Superior temporal gyrus (tissue), 1 donor: ENCODE measurements around the gene SLC2A9.

Experiments used
- DNase-seq: peaks from one replicate; pipeline ENCODE4 v3.0.0-alpha.2; 2016; ENCODE audit errors: extremely low spot score

The SLC2A9 gene

GRCh38 chr4:9962611-9963314, 58.5 kb downstream of the SLC2A9 start:
- no peak for DNase-seq

- no peak for DNase-seq
These were observed 66.8 kb downstream of the SLC2A9 start for GRCh38 chr4:9954468-9954867.

DNA sequence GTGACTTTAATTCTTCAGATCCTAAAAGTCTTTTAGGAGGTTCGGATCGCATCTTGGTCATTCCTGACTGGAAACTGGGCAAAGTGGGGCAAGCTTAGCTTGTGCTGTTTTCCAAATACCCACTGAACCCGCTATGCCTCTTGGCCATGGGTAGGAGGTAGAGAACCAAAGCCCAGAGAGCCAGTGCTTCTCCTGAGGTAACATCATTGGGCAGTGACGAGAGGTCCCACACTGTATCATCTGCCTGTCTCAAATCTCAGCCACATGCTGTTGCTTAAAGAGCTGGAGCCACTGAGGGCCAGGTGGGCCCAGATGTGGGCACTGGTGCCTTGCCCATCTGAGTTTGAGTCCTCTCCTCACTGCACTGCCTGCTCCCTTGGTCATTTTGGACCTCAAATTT, 68.2 kb downstream of the SLC2A9 start:
- no peak for DNase-seq

GRCh38 chr4:9952415-9952950, 68.8 kb downstream of the SLC2A9 start:
- no peak for DNase-seq

DNA sequence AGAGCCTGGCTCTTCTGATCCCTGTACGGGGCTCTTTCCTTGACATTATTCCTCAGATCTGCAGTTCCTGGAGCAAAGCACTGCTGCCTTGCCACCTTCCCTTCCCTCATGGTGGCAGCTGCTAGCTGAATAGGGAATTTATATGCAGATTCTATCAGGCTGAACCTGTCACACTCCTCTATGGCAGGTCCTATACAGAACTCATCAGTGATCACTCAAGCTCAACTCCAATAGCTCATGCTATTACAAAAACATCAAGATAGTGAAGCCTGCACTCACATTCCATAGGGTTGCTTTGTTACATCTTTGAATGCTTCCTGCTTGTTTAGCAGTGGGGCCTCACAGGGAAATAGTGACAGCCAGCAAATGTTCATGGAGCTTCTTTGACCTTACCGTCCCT, 71.7 kb downstream of the SLC2A9 start:
- DNase-seq, result no peak

GRCh38 chr4:9947168-9948062, 73.9 kb downstream of the SLC2A9 start:
- no peak for DNase-seq

DNA sequence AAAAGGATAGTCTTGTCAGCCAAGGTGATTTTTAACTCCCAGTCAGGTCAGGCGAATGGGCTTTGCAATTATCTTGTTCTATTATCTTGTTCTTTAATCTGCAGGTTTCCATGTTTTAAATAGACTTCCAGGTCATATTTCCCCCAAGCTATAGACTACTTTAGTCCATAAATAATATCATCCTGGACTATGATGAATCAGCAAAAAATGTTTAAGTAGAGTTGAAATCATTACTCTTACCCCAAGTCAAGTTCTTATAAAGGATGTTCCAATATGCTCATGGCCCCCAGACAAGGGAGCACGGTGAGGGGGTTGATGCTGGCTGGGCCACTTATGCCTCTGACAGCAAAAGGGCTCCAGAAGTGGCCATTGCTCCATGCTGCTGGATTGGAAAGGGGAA, 75.1 kb downstream of the SLC2A9 start:
- DNase-seq, result no peak

DNA sequence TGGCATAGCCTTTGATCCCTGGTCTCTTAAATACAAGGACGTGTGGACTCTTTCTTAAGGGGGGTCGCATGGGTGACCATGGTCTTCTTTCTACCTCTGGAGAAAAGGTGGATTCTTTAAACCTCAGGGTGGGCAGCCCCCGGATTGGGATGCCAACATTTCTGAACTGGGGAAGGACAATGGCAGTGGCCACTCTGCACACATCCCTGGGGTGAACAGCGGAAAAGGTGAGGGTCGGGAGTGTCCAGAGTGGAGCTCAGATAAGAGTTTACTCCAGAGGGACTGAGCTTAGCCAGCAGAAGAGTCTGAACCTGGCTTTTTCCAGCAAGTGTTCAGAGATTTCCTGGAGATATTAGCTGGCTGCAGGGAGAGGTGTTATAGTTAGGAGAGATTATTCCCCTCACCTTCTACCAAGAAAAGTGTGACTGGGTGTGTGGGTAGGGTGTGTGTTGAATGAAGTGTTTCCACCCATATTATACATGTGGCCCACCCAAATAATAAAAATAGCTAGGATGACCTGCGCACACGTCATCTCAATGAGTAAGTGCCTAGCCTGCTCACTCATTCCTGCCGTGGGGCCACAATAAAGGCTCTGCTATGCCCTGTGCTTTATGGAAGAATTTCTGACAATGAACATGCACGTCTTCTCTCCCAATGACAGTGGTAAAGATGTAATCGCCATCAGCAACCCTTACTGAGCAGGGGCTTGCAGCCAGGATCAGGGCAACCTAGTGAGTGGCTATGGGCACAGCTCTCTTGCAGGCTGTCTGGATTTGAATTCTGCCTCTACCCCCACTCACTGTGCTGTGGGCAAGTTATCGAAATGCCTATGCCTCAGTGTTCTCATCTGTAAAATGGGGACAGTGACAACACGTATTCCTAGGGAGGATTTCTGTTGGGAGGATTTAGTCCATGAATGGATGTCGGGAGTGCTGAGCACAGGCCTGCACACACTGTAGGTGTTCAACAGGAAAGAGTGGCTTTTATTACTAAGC, 76.6 kb downstream of the SLC2A9 start:
- no peak for DNase-seq

DNA sequence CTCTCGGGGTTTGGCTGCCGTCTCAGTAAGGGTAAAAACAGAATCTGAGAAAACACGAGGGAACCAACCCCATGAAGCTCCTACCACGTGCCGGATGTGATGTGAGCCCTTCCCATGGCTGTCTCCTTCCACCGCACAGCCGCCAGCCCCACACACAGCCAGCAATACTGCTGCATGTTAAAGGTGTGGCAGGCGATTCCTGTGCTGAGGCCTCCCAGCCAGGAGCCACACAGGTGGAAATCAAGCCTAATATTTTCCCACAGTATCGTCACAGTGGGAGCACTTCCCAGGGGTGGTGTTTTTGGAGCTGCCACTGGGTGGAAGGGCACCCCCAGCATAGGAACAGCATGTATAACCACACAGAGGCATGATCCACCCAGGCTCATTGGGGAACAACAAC, 77.5 kb downstream of the SLC2A9 start:
- DNase-seq, result no peak

GRCh38 chr4:9942921-9943600, 78.2 kb downstream of the SLC2A9 start:
- DNase-seq, result no peak

DNA sequence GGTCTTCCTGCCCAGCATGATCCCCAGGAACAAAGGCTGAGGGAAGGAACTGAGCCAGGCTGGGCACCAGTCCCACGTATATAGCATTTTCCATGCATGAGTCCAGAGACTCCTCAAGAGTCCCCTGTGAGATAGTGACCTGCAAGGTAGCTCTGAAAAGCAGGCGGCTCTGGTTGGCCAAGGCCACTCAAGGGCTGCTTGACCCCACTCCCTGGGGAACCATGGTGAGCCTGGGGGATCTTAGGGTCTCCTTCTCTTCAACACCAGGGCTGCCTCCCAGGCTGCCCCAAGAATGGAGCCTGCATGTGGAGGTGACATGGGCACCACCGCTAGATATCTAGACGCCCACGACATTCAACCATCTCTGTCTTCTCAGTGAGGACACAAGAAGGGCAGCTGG, 79.2 kb downstream of the SLC2A9 start:
- no peak for DNase-seq

- no peak for DNase-seq
These were observed 81.3 kb downstream of the SLC2A9 start for GRCh38 chr4:9940041-9940440.

- no peak for DNase-seq
These were observed 82.4 kb downstream of the SLC2A9 start for GRCh38 chr4:9938933-9939332.

- DNase-seq, result no peak
These were observed 84.2 kb downstream of the SLC2A9 start for GRCh38 chr4:9937078-9937477.

GRCh38 chr4:9936129-9936644, 85.1 kb downstream of the SLC2A9 start:
- DNase-seq, result no peak

DNA sequence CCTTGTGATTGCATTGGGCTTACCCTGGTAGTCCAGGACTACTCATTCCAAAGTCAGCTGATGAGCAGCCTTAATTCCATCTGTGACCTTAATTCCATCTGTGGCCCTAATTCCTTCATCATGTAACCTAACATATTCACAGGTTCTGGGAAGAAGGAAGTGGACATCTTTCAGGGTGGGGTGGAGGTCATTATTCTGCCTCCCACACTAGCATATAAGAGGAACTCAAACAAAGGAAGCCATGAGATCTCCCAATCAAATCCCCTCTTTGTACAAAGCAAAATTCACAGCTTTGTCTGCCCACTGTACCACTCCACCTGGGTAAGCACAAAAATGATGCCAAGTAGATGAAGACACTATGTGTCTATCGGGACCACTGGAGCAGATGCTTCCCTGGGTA, 87.3 kb downstream of the SLC2A9 start:
- DNase-seq, result no peak

DNA sequence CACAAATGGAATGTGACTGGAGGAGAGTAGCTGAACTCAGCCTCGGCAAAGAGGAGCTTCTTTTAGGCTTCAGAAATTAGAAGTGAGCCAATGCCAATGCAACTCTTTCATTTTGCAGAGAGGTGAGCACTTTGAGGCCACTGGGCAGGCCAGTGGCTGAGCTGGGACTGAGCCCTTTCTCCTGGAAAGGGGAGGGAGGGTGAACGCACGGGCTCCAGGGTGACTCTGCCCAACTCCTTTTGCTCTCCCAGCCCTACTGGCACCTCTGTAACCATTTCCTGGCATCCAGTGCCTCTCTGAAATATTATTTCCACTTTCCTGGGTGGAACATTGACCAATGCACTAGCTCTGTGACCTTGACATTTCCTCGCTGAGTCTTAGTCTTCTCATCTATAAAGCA, 88.1 kb downstream of the SLC2A9 start:
- no peak for DNase-seq

DNA sequence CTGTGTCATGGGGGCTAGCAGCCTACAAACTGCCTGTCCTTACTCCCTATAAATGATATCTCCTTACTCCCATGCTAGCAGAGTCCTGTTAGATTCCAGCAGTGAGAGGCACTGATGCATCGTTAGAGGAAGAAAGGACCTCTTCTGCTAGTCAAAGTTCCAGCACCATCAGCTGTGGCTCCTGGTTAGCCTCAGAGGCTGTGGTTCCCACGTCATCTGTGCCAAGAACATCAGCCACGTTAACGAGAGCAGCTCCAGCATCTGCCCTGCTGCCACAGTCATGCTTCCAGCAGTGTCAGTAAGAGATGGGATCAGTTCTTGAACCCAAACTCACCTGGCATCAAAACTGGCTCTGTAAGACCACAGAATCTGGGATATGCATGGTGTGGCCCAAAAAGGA, 88.5 kb downstream of the SLC2A9 start:
- DNase-seq, result no peak

GRCh38 chr4:9931146-9931545, 90.2 kb downstream of the SLC2A9 start:
- DNase-seq, result peak; percentile 38

GRCh38 chr4:9929111-9929510, 92.2 kb downstream of the SLC2A9 start:
- no peak for DNase-seq
